KG1 (cell line): ENCODE data around the gene C4orf54.

Source experiments
- DNase-seq: peaks from one replicate; lab custom pipeline; 2025; lab: John Stamatoyannopoulos, UW

C4orf54 gene

DNA sequence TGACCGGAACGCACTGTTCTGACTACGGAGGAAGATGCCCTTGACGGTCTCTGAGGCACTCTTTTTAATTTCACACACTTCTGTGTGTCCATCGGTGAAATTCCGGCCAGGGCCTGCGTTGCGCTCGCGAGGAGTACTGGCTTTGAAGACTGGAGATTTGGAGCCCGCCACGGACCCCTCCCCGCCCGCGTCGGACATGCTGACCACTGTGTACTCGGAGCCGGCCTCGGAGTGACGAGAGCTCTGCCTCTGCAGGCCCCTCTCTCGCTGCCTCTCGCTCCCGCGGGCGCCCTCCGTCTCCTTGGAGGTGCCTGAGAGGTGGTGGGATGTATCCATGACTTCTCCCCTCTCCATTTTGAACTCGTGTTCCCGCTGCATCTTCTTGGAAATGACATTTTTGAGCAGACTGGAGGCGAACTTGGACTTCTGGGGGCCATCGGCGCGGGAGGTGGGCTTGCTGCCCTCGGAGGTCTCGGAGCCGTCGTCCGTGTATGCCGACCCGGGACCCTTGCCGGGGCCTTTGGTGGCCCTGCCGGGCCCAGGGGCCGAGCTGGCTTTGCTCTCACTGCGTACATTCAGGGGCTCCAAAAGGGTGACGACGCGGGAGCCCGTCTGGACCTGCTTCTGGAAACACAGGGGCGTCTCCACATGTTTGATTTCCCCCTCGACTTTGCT is 5.7 kb downstream of the C4orf54 start:
- DNase-seq: no peak

DNA sequence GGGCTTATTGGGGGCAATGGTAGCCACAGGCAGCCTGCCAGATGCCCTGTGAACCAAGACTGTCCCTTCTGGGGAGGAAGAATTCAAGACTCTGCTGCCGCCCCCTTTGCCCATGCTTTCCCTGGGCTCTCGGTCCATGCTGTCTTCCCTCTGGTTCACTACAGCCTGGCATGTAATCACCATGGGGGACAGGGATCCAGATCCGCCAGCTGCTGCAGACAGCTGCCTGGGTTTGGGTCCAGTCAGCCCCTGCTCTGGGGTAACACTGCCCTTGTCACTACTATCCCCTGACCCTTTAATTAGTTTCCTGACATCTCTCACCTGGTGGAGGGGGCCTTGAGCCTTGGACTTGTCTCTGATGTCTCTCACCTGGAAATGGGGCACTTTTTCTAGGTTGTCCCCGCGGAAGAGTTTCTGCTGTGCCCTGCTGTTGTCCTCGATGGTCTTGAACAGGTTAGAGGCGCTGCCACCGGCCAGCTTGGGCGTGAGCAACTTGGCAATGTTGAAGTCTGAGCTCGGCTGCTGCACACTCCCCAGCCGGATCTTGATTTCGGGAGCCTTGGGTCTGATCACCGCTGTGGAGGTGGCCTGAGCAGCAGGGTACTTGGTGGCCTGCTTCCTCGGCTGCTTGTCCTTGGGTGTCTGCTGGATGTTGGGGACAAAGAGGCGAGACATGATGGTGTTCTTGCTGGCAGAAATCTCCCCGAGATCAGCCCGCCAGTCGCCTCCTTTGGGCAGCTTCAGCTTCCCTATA is 6.4 kb downstream of the C4orf54 start:
- DNase-seq: no peak

DNA sequence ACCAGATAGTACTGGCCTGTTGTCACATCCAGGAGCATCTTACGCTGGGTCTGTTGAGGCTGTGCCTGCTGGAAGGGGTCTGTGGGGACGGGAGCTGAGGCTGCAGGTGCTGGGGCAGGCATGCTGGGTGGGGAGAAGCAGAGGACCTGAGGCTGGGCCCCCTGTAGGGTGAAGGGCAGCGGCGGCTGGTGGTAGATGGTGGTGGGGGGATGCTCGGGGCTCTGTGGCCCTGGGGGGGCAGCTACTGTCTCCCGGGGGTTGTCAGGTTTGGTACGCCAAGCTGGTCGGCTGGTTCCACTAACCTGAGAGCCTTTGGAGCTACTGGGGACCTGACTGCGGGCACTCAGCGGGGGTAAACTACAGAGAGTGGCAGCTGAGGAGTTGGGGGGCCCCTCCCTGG is 7.8 kb downstream of the C4orf54 start:
- no peak for DNase-seq

DNA sequence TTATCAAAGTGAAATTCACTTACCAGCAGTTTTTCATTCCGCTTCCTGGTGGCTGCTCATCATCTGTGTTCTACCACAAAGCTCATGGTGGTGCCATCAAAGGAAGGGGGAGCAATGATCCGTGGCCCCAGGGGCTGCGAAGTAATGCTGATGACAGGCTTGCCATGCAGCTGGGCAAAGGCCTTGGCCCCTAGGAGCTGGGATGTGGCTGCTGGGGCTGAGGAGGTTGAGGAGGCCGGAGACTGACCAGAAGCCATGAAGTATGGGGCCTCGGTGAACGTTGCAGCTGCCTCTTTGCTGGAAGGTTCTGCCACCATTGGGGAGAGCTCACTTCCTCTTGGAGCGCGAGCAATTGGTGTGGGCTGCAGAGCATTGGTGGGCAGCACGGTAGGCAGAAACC is 8.4 kb downstream of the C4orf54 start:
- no peak for DNase-seq

DNA sequence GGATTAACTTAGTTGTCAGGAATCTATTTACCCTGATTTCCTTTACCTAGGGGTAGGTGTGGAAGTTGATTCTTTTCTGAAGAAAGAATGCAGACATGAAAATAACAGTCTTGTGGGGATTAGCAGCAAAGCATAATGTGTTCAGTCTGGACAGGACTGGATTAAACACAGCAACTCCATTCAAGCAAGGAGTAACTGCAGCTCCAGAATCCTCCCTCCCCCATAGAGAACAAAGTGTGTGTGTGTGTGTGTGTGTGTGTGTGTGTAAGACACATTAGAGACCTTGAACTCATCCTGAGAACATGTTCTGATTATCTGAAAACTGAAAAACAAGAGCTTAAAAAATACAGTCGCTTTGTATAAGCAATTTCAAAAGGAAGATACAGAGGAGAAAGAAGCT is 9.3 kb downstream of the C4orf54 start:
- DNase-seq: no peak

DNA sequence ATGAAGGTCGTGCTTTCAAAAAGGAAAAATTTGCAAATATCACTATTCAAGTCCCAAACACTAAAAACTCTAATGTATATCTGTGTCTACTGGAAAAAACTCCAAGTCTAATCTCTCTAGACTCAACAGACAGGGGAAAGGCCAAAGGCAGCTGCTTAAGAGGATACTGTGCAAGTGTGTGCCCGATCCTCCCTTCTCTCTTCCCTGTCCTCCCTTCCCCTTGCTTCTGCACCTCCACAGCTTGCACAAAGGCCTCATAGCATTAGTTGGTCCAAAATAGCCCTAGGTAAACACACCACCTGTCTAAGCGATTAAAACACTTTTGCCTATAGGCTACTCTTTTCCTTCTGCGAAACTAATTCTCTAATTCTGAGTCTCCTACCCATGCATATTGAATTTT is 10.6 kb downstream of the C4orf54 start:
- DNase-seq: no peak

DNA sequence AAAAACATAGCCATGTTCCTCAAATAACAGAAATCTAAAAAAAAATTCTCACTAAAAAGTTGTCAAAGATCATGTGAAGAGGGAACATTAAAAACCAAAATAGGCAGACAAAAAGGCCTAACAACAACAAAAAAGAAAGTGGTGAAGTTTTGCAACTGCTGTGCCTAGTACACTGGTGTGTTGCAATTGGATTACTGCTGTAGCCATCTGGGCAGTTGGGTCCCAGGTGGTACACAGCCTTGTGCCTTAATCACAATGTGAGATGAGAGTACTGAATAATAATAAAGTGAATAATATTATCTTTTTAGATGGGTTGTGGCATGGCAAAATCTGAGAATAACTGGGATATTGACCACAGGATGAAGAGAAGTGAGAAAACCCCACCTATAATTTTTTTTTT is 12.0 kb downstream of the C4orf54 start:
- DNase-seq: no peak

DNA sequence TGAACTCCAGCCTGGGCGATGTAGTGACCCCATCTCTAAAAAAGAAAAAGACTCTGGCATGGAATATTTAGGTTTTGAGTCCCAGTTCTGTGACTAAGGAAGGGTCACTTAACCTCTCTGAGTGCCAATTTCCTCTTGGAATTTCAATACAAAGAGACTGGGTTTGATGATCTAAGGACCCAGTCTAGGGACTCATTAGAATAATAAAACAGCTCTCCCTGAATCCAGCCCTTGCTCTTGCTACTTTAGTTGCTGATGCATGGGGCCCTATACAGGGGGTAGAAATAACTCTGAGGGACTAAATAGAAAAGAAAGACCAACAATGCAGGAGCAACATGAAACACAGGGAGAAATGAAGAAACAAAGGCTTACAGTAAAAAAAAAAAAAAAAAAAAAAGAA is 12.6 kb downstream of the C4orf54 start:
- no peak for DNase-seq

DNA sequence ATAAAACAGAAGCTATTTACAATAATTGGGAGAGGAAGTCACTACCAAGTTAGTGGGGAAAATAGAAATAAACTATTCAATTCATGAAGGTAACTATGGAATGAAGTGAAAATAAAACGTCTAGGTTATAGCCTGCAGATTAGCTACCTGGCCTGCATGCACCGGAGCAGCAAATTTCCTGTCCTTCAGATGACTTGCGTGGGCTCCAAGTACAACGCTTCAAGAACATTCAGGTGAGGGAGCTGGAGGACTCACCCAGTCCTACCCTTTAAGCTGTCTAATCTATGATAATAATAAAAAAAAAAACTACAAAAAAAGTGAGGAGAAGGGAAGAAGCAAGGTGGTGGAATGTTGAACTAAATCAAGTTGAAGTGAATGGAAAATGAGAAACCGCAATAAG is 13.2 kb downstream of the C4orf54 start:
- no peak for DNase-seq

DNA sequence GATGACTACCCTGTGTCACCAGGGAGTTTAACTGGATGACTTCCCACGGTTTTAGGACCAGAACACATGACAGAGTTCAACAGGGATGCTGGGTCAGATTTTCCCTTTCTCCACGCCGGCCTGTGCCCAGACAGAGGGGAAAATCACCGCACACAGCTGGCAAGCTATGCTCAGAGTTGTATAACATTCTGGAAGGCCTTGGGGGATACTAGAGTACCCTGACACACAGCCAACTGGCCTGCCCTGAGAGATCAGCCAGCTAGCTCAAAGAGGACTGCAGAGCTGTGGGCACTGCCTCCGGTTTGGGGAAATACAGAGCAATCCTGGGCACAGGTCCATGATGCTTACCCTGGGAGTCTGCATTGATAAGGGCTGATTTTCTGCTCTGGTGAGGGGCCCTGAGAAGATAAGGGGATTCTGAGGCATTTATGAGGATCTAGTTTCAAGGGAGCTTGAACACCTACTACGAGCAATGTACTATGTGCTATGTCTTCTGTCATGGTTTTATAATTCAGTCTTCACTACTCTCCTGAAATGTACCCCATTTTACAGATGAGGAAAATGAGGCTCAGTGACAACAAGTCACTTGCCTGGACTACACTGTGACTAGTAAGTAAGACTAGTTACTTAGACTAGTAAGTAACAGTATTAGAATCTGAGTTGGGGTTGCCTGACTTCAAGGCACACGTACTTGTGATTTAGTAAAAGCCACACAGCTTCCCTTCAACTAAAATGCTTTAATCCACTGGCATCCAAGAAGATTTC is 14.7 kb downstream of the C4orf54 start:
- no peak for DNase-seq

DNA sequence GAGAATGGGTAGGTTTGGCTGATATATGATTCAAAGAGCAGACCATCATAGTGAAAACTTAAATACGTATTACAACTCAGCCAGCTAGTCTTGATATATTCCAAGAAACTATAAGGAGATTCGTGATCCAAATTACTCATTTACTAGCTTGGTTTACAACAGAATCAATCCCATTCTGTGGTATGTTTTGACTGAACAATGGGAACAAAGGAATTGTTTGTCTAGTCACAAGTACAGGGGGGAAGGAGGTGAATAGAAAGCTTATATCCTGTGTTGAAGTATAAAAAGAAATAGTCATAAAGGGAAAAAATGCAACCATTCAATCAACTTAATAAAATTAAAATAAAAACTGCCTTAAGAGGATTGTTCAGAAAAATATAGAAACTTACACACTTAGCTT is 17.0 kb downstream of the C4orf54 start:
- no peak for DNase-seq

DNA sequence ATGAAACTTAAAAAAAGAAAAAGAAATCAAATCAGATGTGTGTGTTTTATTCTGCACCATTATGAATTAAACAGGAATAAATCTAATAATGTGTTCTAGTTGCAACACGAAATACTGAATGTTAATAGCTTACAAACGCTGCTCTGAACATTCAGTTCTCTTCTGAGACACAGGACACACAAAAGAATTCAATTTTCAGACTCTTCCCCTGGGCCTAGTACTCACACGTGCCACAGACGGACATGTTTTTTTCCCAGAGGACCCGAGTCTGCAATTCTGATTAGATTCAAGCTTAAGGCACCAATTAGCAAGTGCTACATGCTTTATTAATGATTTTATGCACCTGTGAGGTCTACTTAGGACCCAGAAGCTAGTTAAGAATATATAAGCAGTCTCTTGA is 20.5 kb downstream of the C4orf54 start:
- DNase-seq: no peak

DNA sequence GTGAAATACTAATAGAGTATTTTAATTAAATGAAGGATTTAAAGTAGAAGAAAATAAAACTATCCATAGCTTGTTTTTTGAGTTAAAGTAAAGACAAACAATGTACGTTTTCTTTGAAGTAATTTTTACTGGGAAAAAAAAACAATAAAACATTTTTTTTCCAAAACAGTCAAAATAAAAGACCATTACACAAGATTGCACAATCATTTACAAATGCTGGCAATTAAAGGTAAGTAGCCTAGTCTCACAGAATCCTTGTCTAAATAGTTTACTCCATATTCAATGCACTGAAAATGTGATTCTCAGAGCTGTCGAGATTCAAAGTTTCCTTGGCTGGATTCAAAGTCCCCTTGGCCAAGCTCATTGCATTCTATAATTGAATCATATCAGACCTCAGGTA is 21.2 kb downstream of the C4orf54 start:
- no peak for DNase-seq

DNA sequence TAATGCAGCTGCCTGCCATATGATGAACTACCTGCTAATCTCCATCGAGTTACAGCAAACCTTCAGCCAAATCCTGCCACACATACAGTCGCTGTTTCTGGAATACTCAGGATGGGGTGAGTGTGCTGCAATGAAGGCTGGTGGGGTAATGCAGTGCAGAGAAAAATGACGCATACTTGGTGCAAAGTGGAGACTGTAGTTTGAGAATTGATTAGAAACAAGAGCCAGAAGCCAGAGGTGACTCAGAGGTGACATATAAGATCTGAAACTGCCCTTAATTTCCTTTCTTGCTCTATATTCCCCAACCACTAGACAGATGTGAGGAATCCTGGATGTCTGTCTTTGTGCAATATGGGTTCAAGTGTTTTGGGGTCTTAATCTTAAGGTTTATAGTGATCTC is 22.0 kb downstream of the C4orf54 start:
- no peak for DNase-seq

DNA sequence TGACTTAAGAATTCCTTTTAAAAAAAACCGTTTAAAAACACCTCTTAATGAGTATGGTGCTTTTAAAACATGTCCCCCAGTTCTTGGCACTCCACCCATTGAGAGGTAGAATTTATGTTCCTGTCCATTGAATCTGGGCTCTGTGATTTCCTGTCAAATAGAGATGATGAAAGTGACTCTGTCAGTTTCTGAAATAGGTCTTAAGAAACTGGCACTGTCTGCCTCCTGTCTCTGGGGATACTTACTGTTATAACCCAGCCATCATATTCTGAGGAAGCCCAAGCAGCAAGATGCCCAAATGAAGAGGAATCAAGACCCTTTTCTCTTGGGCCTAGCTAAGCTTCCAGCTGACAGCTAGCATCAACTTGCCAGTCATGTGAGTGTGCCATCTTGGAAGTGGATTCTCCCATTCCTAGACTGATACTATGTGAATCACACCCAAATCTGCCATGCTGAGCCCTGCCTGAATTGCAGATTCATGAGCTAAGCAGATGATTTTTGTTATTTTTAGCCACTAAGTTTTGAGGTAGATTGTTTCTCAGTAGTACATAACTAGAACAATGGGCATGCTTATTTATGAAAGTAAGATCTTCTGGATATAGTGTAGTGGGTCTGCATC is 22.8 kb downstream of the C4orf54 start:
- DNase-seq: no peak

DNA sequence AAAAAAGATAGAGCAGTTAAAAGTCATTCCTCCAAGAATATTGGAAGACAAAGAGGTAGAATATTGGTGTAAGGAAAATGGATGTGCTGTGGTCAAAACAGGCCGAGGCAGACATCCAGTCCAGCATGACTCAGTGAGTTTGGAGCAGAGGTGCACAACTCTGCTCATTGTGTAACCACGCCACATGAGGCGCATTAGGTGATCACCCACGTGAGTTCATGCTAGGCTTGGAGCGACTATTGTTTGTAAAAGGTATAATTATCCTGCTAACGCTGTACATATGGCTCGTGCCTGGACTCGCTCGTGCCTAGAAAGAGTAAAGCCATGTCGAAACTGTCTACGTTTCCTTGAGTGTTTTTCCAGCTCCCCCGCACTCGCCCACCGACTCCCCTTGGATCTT is 23.9 kb downstream of the C4orf54 start:
- DNase-seq: no peak

DNA sequence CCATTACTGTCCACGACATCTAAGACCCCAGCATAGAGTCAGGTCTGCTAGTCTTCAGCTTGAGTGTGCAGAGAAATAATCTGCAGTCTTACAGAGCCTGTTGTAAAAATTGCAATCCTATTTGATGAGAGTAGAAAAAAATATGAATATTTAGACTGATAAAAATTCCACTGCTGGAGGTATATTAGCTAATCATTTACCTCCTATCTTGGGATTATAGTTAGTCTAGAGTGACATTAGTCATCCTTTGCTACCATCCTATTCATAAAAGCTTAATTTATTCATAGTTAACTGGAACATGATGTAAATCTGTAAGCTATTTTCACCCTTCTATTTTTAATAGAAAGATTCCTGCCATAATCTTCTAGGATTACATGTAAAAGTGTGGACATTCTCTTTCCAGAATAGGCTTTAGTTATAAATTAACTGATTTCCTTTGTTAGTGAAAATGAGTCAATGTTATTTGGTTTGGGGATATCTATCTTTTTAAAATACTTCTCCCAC is 26.7 kb downstream of the C4orf54 start:
- DNase-seq: no peak

DNA sequence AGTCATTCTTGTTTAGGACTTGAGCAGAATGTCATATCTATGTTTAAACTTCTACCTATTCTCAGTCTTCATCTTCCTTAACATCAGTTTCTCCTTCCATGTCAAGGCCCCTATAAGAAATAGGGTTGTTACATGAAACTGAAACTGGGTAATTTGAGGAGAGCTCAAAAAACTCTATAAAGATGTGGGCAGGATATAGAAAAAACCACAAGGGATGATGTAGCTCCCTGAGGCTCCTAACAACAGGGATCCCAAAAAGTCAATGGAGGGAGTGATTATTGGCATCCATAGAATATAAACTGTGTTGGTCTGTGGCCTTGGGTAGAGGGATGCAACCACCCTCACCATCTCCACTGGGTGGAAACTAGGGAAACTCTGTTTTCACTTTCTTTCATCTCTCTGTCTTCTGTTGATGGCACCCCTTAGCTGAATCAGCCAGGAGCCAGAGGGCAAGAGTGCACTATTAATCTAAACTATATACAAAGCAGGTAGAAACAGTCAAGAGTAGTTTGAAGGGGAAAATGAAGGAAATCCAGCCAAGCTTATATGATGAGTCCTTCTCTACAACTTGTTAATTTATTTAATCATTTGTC is 27.6 kb downstream of the C4orf54 start:
- no peak for DNase-seq

DNA sequence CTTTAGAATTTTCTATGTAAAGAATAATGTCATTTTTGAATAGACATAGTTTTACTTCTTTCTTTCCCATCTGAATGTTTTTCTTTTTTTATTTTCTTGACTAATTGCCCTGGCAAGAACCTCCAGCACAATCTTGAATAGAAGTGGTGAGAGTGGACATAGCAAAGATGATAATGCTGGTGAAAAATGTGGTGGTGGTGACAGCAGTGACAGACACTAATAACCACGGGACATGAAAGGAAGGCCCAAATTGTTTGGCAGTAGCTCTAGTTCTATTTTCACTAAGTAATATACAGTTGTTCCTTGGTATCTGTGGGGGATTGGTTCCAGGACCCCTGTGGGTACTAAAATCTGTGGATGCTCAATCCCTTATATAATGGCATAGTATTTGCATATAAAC is 29.6 kb downstream of the C4orf54 start:
- DNase-seq: no peak

DNA sequence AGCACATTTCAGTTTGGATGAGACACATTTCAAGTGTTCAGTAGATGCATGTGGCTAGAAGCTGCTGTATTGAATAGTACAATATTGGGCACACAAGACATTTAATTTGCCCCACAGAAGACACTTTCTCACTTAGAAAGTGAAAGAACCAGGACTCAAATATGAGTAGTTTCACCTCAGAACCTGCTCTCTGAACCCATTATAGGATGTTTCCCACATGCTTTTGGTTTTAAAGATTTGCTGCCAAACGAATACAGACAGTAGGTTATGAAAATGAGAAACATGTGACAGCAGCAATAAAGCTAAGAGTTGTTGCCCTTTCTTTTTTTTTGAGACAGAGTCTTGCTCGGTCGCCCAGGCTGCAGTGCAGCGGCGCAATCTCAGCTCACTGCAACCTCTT is 32.3 kb downstream of the C4orf54 start:
- DNase-seq: no peak

DNA sequence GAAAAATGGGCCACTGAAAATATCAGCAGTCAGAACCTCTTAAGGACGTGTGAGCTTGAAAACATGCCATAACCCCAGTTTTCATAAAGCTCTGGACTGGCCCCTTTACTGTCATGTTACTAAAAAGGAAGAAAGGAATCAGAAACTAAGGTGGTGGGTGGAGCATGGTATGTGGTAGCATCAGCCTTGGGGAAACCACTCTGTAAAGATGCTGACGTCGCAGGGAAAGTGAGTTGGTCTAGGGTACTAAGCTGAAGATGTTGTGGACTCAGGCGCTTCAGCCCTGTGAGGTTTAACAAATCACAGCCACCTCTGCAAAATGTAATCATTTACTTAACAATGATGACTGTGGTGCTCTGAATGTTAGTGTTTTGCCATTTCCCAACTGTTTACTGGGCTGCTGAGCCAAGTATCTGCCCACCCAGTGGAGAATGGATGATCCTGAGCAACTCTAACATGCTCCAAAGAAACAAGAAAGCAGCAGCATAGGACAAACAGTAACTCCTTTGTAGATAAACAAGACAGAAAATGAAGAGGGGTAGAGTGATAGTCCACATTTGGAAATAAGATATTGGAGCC is 33.4 kb downstream of the C4orf54 start:
- DNase-seq: no peak

DNA sequence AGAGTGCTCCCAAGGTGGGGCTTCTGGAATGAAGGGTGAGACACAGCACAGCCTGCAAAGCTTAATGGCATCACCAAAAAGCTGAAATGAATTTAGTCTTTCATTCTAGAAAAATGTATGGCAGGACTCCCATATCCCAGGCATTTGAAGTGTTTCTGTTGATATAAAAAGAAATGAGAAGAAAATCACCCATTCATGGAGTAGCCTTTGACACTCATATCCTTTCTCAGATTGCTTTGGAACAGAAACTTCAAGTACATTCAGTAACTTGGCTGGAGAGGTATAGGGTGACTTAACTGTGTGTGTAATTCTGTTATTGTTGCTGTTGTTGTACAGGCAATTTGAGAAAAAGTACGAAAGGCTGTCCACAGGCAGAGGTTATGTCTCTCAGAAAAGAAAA is 35.3 kb downstream of the C4orf54 start:
- DNase-seq: no peak
